HL-60 (cell line): ENCODE measurements around the gene DYNC2I2.

ENCODE experiments used
- DNase-seq, 2 experiments: peaks; one replicate each; pipeline ENCODE4 v3.0.0-alpha.2; 2010 to 2020; ENCODE audit warnings: low read depth in 1 of 2, low spot score in 1 of 2
- H3K27ac ChIP-seq: fragments of 250-450 bp; sonication (Bioruptor Pico); replicated peaks from 2 replicates; pipeline ENCODE4 v1.5.1; 2020; ENCODE audit warnings: mild to moderate bottlenecking, moderate library complexity
- H3K27me3 ChIP-seq: fragments of 250-450 bp; sonication (Bioruptor Pico); 2 replicates; pipeline ENCODE4 v1.5.1; 2021; ENCODE audit warnings: mild to moderate bottlenecking, moderate library complexity; ENCODE audit not compliant: insufficient read depth, poor library complexity, severe bottlenecking
- H3K4me3 ChIP-seq: replicated peaks from 2 replicates; pipeline ENCODE4 v1.5.1; 2011; ENCODE audit warnings: mild to moderate bottlenecking, control low read depth, low read length; ENCODE audit not compliant: insufficient read depth
- GABPA ChIP-seq: IDR thresholded peaks from 2 replicates; pipeline ENCODE4 v1.6.1; 2012; ENCODE audit warnings: low read depth
- POLR2AphosphoS5 ChIP-seq: IDR thresholded peaks from 2 replicates; pipeline ENCODE4 v1.6.1; 2012; ENCODE audit warnings: low read depth
- SPI1 ChIP-seq: IDR thresholded peaks from 2 replicates; pipeline ENCODE4 v1.6.1; 2012; ENCODE audit warnings: low read depth, mild to moderate bottlenecking, borderline replicate concordance
- TF ChIP-seq, protein P1 (sequence below): IDR thresholded peaks from one replicate; pipeline ENCODE4 v1.5.1; 2011; ENCODE audit warnings: low read length, control low read depth, inconsistent platforms; ENCODE audit not compliant: insufficient read depth
- TF ChIP-seq, protein P2 (sequence below): IDR thresholded peaks from 2 replicates; pipeline ENCODE4 v1.6.1; 2012; ENCODE audit warnings: low read depth; ENCODE audit not compliant: insufficient replicate concordance

The DYNC2I2 gene

DNA sequence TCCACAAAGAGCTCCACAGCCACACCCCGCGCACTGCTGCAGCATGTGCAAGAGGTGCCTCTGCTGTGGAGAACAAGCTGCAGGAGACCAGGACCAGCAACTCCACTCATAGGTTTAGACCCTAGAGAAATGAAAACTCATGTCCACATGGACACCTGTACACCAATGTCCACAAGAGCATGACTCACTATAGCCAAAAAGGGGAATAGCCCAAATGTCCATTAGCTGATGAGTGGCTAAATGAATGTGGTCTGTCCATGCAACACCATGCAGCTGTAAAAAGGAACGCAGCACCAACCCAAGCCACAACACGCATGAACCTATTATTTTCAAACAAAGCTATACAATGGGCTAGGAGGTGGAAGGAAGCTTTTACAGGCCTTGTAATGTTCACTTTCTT is 18.1 kb downstream of the DYNC2I2 start:
- H3K27ac ChIP-seq, result no peak overlapping the region
- DNase-seq, result no peak
- no peaks in the 10 kb centered on the region for H3K27me3 ChIP-seq
- H3K4me3 ChIP-seq, result no peak overlapping the region
- TF ChIP-seq POLR2AphosphoS5 (no peak), SPI1 (no peak), GABPA (no peak)
- TF ChIP-seq, protein P1, sequence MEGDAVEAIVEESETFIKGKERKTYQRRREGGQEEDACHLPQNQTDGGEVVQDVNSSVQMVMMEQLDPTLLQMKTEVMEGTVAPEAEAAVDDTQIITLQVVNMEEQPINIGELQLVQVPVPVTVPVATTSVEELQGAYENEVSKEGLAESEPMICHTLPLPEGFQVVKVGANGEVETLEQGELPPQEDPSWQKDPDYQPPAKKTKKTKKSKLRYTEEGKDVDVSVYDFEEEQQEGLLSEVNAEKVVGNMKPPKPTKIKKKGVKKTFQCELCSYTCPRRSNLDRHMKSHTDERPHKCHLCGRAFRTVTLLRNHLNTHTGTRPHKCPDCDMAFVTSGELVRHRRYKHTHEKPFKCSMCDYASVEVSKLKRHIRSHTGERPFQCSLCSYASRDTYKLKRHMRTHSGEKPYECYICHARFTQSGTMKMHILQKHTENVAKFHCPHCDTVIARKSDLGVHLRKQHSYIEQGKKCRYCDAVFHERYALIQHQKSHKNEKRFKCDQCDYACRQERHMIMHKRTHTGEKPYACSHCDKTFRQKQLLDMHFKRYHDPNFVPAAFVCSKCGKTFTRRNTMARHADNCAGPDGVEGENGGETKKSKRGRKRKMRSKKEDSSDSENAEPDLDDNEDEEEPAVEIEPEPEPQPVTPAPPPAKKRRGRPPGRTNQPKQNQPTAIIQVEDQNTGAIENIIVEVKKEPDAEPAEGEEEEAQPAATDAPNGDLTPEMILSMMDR, result no peak
- TF ChIP-seq, protein P2, sequence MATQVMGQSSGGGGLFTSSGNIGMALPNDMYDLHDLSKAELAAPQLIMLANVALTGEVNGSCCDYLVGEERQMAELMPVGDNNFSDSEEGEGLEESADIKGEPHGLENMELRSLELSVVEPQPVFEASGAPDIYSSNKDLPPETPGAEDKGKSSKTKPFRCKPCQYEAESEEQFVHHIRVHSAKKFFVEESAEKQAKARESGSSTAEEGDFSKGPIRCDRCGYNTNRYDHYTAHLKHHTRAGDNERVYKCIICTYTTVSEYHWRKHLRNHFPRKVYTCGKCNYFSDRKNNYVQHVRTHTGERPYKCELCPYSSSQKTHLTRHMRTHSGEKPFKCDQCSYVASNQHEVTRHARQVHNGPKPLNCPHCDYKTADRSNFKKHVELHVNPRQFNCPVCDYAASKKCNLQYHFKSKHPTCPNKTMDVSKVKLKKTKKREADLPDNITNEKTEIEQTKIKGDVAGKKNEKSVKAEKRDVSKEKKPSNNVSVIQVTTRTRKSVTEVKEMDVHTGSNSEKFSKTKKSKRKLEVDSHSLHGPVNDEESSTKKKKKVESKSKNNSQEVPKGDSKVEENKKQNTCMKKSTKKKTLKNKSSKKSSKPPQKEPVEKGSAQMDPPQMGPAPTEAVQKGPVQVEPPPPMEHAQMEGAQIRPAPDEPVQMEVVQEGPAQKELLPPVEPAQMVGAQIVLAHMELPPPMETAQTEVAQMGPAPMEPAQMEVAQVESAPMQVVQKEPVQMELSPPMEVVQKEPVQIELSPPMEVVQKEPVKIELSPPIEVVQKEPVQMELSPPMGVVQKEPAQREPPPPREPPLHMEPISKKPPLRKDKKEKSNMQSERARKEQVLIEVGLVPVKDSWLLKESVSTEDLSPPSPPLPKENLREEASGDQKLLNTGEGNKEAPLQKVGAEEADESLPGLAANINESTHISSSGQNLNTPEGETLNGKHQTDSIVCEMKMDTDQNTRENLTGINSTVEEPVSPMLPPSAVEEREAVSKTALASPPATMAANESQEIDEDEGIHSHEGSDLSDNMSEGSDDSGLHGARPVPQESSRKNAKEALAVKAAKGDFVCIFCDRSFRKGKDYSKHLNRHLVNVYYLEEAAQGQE, result no peak

DNA sequence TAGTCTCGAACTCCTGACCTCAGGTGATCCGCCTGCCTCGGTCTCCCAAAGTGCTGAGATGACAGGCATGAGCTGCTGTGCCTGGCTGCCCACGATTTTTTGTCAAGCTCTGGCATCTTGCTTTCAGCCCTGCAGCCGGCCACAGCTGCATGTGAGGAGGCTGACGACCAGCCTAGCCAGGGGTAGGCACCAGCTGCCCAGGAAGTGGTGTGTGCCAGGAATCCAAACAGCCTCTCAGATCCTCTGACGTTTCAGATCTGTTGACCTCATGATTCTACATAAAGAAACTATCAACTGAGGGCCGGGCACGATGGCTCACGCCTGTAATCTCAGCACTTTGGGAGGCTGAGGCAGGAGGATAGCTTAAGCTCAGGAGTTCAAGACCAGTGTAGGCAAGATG is 19.0 kb downstream of the DYNC2I2 start:
- H3K27me3 ChIP-seq, result no peaks in the 10 kb centered on the region
- H3K27ac ChIP-seq, result no peak overlapping the region
- TF ChIP-seq, protein P1, result no peak
- no peak overlapping the region for H3K4me3 ChIP-seq
- DNase-seq, result no peak

DNA sequence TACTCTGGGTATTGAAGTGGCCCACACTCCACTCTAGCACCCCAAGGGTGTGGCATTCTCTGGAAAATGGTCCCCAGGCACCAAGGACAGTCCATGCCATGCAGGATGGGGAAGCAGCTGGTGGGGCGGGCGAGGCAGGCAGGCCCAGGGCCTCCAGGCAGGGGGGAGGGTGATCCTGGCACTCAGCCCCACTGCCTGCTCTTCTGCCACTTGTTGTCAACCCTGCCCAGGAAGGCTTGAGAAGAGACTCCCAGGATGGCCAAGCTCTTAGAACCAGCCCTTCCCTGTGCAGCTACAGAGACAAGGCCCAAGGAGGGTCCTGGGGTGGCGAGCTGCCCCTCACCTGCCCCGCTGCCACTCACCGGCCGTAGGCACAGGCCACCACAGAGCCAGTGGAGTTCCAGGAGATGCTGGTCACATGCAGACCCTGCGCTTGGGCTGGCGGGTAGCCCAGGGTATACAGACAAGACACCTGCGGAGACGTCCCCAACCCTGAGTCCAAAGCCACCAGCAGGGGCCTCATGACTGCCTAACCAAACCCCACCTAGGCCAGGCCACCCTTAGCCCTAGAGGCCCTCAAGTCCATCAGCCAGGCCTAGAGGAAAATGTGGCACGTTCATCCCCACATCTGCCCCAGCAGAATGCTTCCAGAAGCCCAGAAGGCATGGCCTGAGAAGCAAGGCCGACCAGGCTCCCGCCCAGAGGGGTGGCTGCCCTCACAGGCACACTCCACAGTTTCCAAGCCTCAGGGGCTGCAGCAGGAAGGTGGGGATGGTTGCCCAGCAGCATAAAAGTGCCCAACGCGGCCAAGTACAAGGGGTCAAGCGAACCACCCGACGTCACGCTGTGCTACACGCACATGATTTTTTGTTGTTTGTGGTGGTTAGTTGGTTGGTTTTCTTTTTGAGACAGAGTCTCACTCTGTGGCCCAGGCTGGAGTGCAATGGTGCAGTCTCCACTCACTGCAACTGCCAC is 19.8 kb downstream of the DYNC2I2 start:
- no peak for DNase-seq
- Histone ChIP-seq H3K27ac (no peak overlapping the region), H3K27me3 (no peaks in the 10 kb centered on the region), H3K4me3 (no peak overlapping the region)
- TF ChIP-seq, protein P2, result no peak
- TF ChIP-seq POLR2AphosphoS5 (no peak), GABPA (no peak), SPI1 (no peak)
- TF ChIP-seq, protein P1, result no peak

DNA sequence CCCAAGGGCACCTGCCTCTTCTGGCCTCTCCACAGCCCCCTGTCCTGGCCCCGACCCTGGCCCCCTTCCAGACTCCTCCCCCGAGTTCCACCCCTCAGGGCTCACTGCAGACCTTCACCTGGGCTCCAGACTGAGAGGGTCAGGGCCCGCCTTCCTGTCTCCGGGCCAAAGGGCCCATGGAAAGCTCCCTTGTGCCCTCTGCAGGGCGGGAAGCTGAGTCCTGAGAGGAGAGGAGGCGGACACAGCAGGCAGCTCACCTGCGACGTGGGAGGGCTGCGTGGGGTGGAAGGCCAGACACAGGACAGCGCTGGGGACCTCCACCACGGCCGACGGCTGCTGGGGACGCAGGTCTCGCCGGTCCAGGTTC is 20.6 kb downstream of the DYNC2I2 start:
- Histone ChIP-seq H3K4me3 (no peak overlapping the region), H3K27me3 (no peaks in the 10 kb centered on the region), H3K27ac (no peak overlapping the region)
- DNase-seq, result no peak
- TF ChIP-seq GABPA (no peak), SPI1 (no peak), POLR2AphosphoS5 (no peak)
- TF ChIP-seq, protein P1, result no peak
- TF ChIP-seq, protein P2, result no peak
